DND-41 (cell line): Measurements from ENCODE around the gene ARAF.

Experiments
- CTCF ChIP-seq: IDR thresholded peaks from 2 replicates; pipeline ENCODE4 v1.5.1; 2012; ENCODE audit warnings: borderline replicate concordance, low read length, moderate library complexity, mild to moderate bottlenecking; ENCODE audit not compliant: poor library complexity, severe bottlenecking; ENCODE audit errors: extremely low read depth
- EZH2 ChIP-seq: IDR thresholded peaks from 3 replicates; pipeline ENCODE4 v1.6.1; 2012; ENCODE audit warnings: borderline replicate concordance, low read depth, mild to moderate bottlenecking, moderate library complexity, low read length, inconsistent platforms; ENCODE audit not compliant: severe bottlenecking

GRCh38 chrX:47560934-47561658 is at the start of gene ARAF:
- TF ChIP-seq CTCF = no peak
- no peak for TF ChIP-seq EZH2
